Measurements from ENCODE around the gene GPR158. TPM values are rescaled to one million over a fixed set of nuclear protein-coding genes. Genes with fewer than 3 reads are reported as not detected.

The GPR158 gene
- total and polyA plus RNA-seq, 2 of the 8 experiments (the other 6 are each of a cell fraction or from before 2014, with no cell fraction given): 0.14 to 0.78 TPM

- TF ChIP-seq CHD7 (IDR thresholded peaks at IDR 0.05; ENCODE audit: insufficient replicate concordance, low read length) (no peak), FOSL1 (IDR thresholded peaks at IDR 0.05; ENCODE audit: insufficient read depth, low read depth, low read length) (no peak), CHD2 (IDR thresholded peaks at IDR 0.05; ENCODE audit: low read length) (no peak)
Measured at GRCh38 chr10:25328361-25328760, 153.6 kb downstream of the GPR158 start (continued).
